ENCODE data around the gene RBP5.

DNA sequence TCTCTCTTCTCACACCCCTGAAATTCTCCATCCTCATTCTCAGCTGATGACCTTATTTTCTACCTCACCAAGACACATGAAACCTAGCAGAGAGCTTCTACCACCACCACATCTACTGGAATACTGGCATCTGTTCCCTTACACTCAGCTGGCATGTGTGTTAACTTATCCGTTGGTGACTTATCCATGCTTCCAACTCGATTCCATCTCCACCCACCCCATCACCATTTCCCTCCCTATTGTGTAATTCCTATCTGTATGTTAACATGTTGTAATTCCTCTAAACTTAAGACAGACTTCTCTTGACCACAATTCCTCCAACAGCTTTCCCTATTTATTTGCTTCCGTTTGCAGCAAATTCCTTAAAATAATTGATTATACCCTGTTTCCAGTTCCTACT is 52.8 kb downstream of the RBP5 start:
- no peak for TF ChIP-seq POLR2A (IDR thresholded peaks at IDR 0.05)
- TF ChIP-seq CTCF (IDR thresholded peaks at IDR 0.05) = no peak

Data from adrenal gland (tissue), 5 donors.